Measurements from ENCODE around the gene ELMOD3. TPM values are rescaled to one million over a fixed set of nuclear protein-coding genes. Genes with fewer than 3 reads are reported as not detected.
A peak's percentile ranks its signal among the peaks of the same experiment; 100 is the strongest.

The ELMOD3 gene
- total and polyA plus RNA-seq, 5 donors from 2014 or later, result 13.5 to 21.5 (median 15.8) TPM

GRCh38 chr2:85431570-85432205 is 77.1 kb downstream of the ELMOD3 start:
- Mint-ChIP-seq H3K4me1 (peaks cover 0 to 7% (median 1%) of the 10 kb centered on the region in 4 donors), H3K9me3 (no peaks in the 10 kb centered on the region), H3K27me3 (no peaks in the 10 kb centered on the region), H3K4me3 (no peak overlapping the region), H3K27ac (no peak overlapping the region), H3K36me3 (no peaks in the 10 kb centered on the region)
- no peaks in the 10 kb centered on the region for H3K27me3 ChIP-seq (ENCODE audit: control insufficient read depth, insufficient read depth, low read length)
- H3K27ac ChIP-seq (ENCODE audit: insufficient read depth, low read length, poor library complexity, severe bottlenecking), result no peak overlapping the region
- H3K36me3 ChIP-seq (ENCODE audit: control insufficient read depth, insufficient read depth, low read length), result no peaks in the 10 kb centered on the region
- no peak for ATAC-seq (ENCODE audit: low read depth in 2 of 2)
- no peaks in the 10 kb centered on the region for H3K4me1 ChIP-seq (ENCODE audit: control insufficient read depth, insufficient read depth, low read length, poor library complexity, severe bottlenecking)
- DNase-seq, result no peak
- no peak overlapping the region for H3K4me3 ChIP-seq (ENCODE audit: low read depth, low read length)
- no peaks in the 10 kb centered on the region for H3K9me3 ChIP-seq (ENCODE audit: control insufficient read depth in 2 of 2, low read length in 2 of 2)

GRCh38 chr2:85433511-85434089 is 79.0 kb downstream of the ELMOD3 start:
- H3K27ac Mint-ChIP-seq, result no peak overlapping the region
- H3K4me1 Mint-ChIP-seq, result peaks cover 0 to 21% (median 10%) of the 10 kb centered on the region in 4 donors
- DNase-seq (no peak), ATAC-seq (ENCODE audit: low read depth in 2 of 2) (no peak)
- H3K27me3 ChIP-seq (ENCODE audit: control insufficient read depth, insufficient read depth, low read length), result no peaks in the 10 kb centered on the region
- H3K36me3 Mint-ChIP-seq, result no peaks in the 10 kb centered on the region
- peaks cover 0 to 2% (median 0%) of the 10 kb centered on the region in 7 donors for H3K9me3 Mint-ChIP-seq
- no peaks in the 10 kb centered on the region for H3K36me3 ChIP-seq (ENCODE audit: control insufficient read depth, insufficient read depth, low read length)
- H3K4me3 Mint-ChIP-seq, result no peak overlapping the region
- H3K4me3 ChIP-seq (ENCODE audit: low read depth, low read length), result no peak overlapping the region
- peaks cover 16% of the 10 kb centered on the region for H3K4me1 ChIP-seq (ENCODE audit: control insufficient read depth, insufficient read depth, low read length, poor library complexity, severe bottlenecking)
- H3K27ac ChIP-seq (ENCODE audit: insufficient read depth, low read length, poor library complexity, severe bottlenecking), result no peak overlapping the region
- H3K27me3 Mint-ChIP-seq, result no peaks in the 10 kb centered on the region
- no peaks in the 10 kb centered on the region for H3K9me3 ChIP-seq (ENCODE audit: control insufficient read depth in 2 of 2, low read length in 2 of 2)

- Histone ChIP-seq H3K4me1 (ENCODE audit: control insufficient read depth, insufficient read depth, low read length, poor library complexity, severe bottlenecking) (peaks cover 27% of the 10 kb centered on the region), H3K9me3 (ENCODE audit: control insufficient read depth in 2 of 2, low read length in 2 of 2) (no peaks in the 10 kb centered on the region), H3K4me3 (ENCODE audit: low read depth, low read length) (no peak overlapping the region), H3K36me3 (ENCODE audit: control insufficient read depth, insufficient read depth, low read length) (no peaks in the 10 kb centered on the region), H3K27me3 (ENCODE audit: control insufficient read depth, insufficient read depth, low read length) (no peaks in the 10 kb centered on the region), H3K27ac (ENCODE audit: insufficient read depth, low read length, poor library complexity, severe bottlenecking) (no peak overlapping the region)
- Mint-ChIP-seq H3K36me3 (no peaks in the 10 kb centered on the region), H3K9me3 (peaks cover 0 to 2% (median 0%) of the 10 kb centered on the region in 7 donors), H3K27me3 (peaks cover 4% of the 10 kb centered on the region), H3K4me1 (peaks cover 3 to 31% (median 16%) of the 10 kb centered on the region in 4 donors), H3K4me3 (no peak overlapping the region), H3K27ac (peak overlapping the region in 1 of 3 donors; percentile 11)
- no peak for DNase-seq
- no peak for ATAC-seq (ENCODE audit: low read depth in 2 of 2)
These were observed 80.1 kb downstream of the ELMOD3 start for GRCh38 chr2:85434696-85435095.

GRCh38 chr2:85435220-85435958 is 80.8 kb downstream of the ELMOD3 start:
- no peak overlapping the region for H3K27ac ChIP-seq (ENCODE audit: insufficient read depth, low read length, poor library complexity, severe bottlenecking)
- Mint-ChIP-seq H3K4me1 (peaks cover 5 to 38% (median 20%) of the 10 kb centered on the region in 4 donors), H3K4me3 (peak overlapping the region in 2 of 4 donors; percentile 61 to 87), H3K27me3 (peaks cover 4% of the 10 kb centered on the region), H3K27ac (peak overlapping the region in 2 of 3 donors; percentile 43 to 92), H3K9me3 (peaks cover 0 to 2% (median 0%) of the 10 kb centered on the region in 7 donors), H3K36me3 (no peaks in the 10 kb centered on the region)
- no peaks in the 10 kb centered on the region for H3K27me3 ChIP-seq (ENCODE audit: control insufficient read depth, insufficient read depth, low read length)
- no peak overlapping the region for H3K4me3 ChIP-seq (ENCODE audit: low read depth, low read length)
- DNase-seq (no peak), ATAC-seq (ENCODE audit: low read depth in 2 of 2) (no peak)
- H3K36me3 ChIP-seq (ENCODE audit: control insufficient read depth, insufficient read depth, low read length), result no peaks in the 10 kb centered on the region
- H3K4me1 ChIP-seq (ENCODE audit: control insufficient read depth, insufficient read depth, low read length, poor library complexity, severe bottlenecking), result peaks cover 33% of the 10 kb centered on the region
- no peaks in the 10 kb centered on the region for H3K9me3 ChIP-seq (ENCODE audit: control insufficient read depth in 2 of 2, low read length in 2 of 2)

- H3K36me3 ChIP-seq (ENCODE audit: control insufficient read depth, insufficient read depth, low read length), result no peaks in the 10 kb centered on the region
- H3K9me3 Mint-ChIP-seq, result peaks cover 0 to 2% (median 0%) of the 10 kb centered on the region in 7 donors
- H3K9me3 ChIP-seq (ENCODE audit: control insufficient read depth in 2 of 2, low read length in 2 of 2), result no peaks in the 10 kb centered on the region
- DNase-seq, result no peak
- H3K4me3 ChIP-seq (ENCODE audit: low read depth, low read length), result no peak overlapping the region
- peaks cover 33% of the 10 kb centered on the region for H3K4me1 ChIP-seq (ENCODE audit: control insufficient read depth, insufficient read depth, low read length, poor library complexity, severe bottlenecking)
- no peaks in the 10 kb centered on the region for H3K36me3 Mint-ChIP-seq
- peak overlapping the region; percentile 94 for H3K27ac ChIP-seq (ENCODE audit: insufficient read depth, low read length, poor library complexity, severe bottlenecking)
- H3K27ac Mint-ChIP-seq, result peak overlapping the region; percentile 56 to 98 (median 92)
- H3K27me3 Mint-ChIP-seq, result peaks cover 4% of the 10 kb centered on the region
- peak overlapping the region; percentile 87 to 96 (median 92) for H3K4me3 Mint-ChIP-seq
- peaks cover 5 to 45% (median 24%) of the 10 kb centered on the region in 4 donors for H3K4me1 Mint-ChIP-seq
- ATAC-seq (ENCODE audit: low read depth in 2 of 2), result no peak
- H3K27me3 ChIP-seq (ENCODE audit: control insufficient read depth, insufficient read depth, low read length), result no peaks in the 10 kb centered on the region
These were observed 81.6 kb downstream of the ELMOD3 start for GRCh38 chr2:85435981-85436835.

GRCh38 chr2:85436836-85437487 is 82.4 kb downstream of the ELMOD3 start:
- H3K4me1 Mint-ChIP-seq, result peaks cover 5 to 45% (median 24%) of the 10 kb centered on the region in 4 donors
- no peaks in the 10 kb centered on the region for H3K36me3 Mint-ChIP-seq
- Histone ChIP-seq H3K4me3 (ENCODE audit: low read depth, low read length) (no peak overlapping the region), H3K27ac (ENCODE audit: insufficient read depth, low read length, poor library complexity, severe bottlenecking) (peak overlapping the region; percentile 94), H3K27me3 (ENCODE audit: control insufficient read depth, insufficient read depth, low read length) (no peaks in the 10 kb centered on the region), H3K4me1 (ENCODE audit: control insufficient read depth, insufficient read depth, low read length, poor library complexity, severe bottlenecking) (peaks cover 33% of the 10 kb centered on the region), H3K9me3 (ENCODE audit: control insufficient read depth in 2 of 2, low read length in 2 of 2) (no peaks in the 10 kb centered on the region), H3K36me3 (ENCODE audit: control insufficient read depth, insufficient read depth, low read length) (no peaks in the 10 kb centered on the region)
- peaks cover 0 to 2% (median 0%) of the 10 kb centered on the region in 7 donors for H3K9me3 Mint-ChIP-seq
- peak overlapping the region; percentile 92 to 99 (median 98) for H3K27ac Mint-ChIP-seq
- H3K27me3 Mint-ChIP-seq, result peaks cover 4% of the 10 kb centered on the region
- no peak for ATAC-seq (ENCODE audit: low read depth in 2 of 2)
- peak in 1 of 3 donors; percentile 30 for DNase-seq
- peak overlapping the region; percentile 87 to 96 (median 92) for H3K4me3 Mint-ChIP-seq

All from CD4-positive, CD25-positive, alpha-beta regulatory T cell (primary cell).